Glomerular endothelial cell (primary cell): ENCODE measurements around the gene TOR4A. TPM values are rescaled to one million over a fixed set of nuclear protein-coding genes. Genes with fewer than 3 reads are reported as not detected.

ENCODE experiments used
- DNase-seq: peaks from one replicate; pipeline ENCODE4 v3.0.0-alpha.2; 2011; ENCODE audit warnings: low read depth, low spot score; ENCODE audit errors: extremely low read depth
- total RNA-seq: library from RNA; depleted of rRNA; stranded (reverse); fragments of >200 nt; gene quantifications from 2 replicates; pipeline ENCODE4 v1.2.3, GENCODE V29; 2015

Gene TOR4A
- total RNA-seq, 1 donor from 2014 or later: 81.4 TPM

DNA sequence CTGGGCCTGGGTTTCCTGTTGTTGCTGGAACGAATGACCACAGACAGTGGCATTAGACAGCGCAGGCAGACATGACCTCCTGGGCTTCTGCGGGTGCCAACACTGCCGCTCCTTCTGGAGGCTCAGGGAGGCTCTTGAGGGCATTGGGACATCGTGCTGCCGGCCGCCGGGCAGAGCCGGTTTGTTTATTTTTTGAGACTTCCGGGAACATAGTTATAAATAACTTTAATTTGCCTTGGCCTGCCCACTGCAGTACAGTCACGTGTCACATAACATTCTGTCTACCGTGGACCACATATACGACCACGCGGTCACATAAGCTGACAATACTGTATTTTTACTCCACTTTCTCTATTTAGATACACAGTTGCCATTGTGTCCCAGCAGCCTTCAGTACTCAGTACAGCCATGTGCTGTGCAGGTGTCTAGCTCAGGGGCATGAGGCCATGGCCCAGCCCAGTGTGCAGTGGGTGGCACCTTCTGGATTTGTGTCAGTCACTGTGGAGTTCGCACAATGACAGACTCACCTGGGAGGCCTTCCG is 8.2 kb upstream of the TOR4A start:
- no peak for DNase-seq

DNA sequence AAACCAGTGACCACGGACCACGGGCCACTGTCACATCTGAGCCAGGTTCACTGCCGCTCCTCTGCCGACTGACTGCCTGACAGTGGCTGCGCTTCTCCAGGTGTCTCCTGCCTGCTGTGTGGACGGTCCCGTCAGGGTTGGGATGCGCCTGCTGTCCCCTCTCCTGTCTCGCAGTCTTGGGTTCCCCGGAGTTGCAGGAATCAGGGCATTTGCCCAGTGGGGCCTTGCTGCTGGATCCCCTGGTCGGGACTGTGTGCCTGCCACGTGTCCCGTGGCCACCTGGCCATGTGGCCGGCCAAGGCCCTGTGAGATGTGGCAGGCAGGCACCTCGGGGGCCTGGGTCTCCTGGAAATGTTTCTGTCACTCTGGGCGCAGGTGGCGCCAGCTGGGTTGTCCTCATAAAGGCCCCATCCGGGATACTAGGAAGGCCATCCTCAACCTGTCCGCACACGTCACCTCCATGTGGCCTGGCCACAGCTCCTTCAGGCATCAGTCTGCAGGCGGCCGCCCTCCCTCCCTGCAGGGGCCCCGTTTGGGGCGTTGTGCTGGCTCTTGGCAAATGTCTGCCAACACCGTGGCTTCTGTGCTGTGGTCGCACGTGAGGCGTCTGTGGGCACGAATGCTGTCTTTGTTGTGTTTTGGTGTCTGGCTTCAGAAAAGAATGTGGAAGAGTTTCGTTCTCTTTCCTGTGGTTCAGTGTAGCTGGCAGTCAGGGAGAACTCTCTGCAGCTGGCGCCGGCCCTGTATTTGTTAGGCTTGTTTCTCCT is 6.4 kb upstream of the TOR4A start:
- no peak for DNase-seq

DNA sequence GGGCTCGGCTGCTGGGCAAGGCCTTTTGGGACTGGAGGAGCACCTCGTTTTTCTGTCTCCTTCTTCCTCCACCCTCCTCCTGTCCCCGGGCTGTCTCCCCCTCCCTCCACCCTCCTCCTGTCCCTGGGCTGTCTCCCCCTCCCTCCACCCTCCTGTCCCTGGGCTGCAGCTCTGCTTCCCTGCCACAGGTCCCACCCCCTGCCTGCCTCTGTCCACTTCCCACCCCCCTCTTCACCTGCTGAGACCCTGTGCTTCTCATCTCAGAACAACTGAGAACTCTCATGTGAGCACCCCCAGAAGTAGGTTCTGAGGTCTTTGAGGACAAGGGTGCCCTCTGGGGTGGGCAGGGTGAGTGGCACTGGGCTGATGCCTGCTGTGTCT is 5.8 kb upstream of the TOR4A start:
- no peak for DNase-seq

DNA sequence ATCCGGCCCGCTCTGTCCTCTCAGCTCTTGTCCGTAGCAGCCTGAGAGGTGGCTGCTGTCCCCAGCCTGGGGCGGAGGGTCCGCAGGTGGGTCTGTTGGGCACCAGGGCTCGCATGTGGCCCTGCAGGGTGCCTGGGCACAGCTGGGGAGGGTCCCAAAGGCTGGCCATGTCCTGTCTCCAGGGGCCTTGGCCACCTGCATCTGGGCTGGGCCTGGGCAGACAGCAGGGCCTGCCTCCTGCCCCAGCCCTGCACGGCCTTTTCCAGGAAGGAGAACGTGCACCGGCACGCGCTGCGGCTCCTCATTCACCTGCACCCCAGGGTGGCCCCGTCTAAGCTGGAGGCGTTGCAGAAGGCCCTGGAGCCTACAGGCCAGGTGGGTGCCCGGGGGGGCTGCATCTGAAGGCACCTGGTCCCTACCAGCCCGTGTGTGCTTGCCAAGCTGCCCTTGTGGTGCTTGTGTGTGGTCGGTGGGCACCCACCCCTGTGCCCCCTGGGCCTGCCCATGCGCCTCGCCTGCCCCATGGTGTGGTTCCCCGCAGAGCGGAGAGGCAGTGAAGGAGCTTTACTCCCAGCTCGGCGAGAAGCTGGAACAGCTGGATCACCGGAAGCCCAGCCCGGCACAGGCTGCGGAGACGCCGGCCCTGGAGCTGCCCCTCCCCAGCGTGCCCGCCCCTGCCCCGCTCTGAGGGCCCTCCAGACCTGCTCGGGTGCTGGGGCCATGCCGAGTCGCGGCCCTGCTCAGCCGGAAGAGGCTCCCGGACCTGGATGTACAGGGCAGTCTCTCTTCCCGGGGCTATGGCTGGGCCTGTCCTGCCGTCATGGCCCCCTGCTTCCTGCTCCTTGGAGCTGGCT is 5.1 kb upstream of the TOR4A start:
- DNase-seq: no peak

DNA sequence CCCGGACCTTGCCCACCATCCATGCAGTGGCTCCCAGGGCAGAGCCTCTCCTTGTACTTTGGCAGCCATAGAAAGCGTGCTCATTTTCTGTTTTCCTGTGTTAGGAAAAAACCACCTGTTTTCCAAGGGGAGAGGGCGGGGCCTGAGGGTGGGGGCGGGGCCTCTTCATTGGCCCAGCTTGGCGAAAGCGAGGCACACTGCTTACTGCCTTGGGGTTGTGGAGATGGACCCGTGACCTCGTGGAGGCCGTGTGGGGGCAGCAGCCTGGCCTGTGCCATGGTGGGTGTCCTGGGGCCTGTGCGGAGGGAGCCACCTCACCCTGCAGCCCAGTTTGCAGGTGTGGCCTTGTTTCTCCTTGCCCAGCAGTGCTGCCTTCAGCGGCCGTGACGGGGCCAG is 4.4 kb upstream of the TOR4A start:
- DNase-seq: no peak

DNA sequence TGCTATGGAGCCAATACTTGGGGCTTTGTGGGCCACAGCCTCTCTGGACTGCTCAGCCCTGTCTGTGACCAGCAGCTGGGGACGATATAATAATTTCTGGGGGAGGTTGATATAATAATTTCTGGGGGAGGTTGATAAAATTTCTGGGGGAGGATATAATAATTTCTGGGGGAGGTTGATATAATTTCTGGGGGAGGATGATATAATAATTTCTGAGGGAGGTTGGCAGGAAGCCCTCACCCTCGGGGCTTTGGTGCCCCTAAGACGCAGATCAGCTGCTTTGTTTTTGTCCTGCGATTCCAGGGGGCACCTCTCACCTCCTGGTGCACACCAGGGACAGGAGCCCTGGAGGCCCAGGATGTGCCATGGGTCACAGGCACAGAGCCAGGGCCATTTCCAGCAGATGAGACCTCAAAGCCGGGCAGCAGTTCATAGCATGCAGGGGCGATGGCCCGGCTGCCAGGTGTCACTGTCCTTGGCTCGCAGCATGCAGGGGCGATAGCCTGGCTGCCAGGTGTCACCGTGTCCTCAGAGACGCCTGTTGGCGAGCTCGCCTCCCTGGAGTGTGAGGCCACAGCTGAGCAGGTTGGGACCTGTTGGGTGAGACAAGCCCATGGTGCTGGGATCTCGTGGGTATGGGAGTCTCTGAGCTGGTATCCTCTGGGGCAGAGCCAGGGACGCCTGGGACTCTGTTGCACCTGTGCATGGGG is 3.8 kb upstream of the TOR4A start:
- DNase-seq: no peak

DNA sequence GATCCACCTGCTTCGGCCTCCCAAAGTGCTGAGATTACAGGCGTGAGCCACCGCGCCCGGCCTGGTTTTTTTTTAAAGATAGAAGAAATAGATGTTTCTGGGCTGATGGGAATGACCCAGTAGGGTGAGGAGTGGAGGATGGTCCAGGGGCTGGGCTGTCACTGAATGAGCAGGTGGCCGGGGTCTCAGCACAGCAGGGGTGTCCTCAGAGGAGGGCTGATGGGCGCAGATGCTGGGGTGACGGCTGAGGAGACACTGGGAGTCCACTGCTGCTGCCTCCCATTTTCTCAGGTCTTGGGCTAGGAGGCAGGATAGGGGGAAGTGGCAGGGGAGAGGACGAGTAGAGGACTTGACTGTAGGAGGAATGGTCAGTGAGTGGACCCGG is 2.3 kb upstream of the TOR4A start:
- no peak for DNase-seq

DNA sequence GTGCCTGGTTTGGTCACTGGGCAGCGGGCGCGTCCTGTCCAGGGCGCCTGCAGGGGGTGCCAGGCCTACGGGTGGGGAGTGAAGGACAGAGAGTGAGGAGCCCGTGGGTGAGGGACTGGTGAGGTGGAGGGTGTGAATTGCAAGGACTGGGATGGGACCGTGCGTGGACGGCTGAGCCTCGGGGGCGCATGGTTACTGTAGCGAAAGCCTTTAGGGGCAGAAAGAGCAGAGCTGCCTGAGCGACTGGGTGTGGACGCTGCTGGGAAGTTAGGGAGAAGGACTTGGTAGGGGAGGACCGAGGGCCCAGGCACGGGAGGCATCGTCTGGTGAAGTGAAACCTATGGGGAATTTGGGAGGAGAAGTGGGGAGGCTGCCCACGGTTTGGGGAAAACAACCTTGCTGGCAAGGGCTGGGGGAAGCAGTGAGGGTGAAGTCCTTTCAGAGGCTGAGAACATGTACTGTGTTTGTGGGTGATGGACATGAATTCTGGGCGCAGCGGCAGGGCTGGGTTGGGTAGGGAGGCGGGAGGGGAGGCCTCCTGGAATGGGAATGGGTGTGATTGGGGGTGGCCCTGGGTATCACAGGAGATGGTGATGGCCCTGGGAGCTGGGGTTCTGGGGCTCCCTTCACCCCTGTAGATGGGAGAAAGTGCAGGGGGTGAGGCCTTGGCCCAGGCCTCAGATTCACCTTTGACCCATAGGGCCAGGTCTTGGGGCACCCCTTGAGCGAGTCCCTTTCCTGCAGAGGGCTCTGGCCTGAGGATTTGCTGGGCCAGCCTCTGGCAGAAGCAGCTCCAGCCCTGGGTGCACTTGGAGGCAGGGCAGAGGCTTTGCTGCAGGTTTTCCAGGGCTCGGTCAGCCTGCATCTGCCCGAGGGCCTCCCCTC is 1.7 kb upstream of the TOR4A start:
- no peak for DNase-seq

DNA sequence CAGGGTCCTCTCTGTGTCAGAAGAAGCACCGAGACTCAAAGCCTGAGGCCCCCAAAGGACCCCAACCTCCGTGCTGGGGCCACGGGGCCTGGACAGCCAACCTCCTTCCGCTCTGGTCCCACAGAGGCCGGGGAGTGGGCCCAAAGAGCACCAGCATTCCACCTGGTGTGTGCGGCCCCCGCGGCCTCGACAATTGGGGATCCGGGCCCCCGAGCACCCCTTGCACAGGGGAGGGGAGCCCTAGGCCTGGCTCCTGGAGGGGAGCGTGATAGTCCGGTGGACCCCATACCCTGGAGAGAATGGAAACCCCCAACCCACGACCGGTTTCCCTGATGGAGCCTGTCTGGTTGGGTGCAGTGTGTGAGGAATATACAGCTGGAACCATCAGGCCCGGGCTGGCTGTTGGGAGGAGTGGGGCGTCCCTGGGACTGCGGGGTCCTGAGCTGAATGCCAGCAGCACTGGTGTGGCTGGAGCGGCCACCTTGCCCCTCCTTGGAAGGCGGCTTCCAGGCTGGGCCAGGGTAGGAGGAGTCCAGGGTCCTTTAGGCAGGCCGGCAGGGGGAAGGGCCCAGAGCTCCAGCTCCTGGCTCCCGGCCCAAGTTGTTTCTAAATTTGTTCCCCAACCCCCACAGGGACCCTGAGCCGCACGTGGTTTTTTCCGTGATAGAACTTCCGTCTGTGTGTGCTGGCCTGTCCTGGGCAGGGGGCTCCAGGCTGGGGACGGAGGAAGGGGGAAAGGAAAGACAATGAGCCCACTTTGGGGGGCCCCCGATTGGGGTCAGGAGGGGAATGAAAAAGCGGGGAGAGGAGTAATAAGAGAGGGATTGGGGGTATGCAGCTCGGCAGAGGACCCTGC is 825 bp upstream of the TOR4A start:
- no peak for DNase-seq

DNA sequence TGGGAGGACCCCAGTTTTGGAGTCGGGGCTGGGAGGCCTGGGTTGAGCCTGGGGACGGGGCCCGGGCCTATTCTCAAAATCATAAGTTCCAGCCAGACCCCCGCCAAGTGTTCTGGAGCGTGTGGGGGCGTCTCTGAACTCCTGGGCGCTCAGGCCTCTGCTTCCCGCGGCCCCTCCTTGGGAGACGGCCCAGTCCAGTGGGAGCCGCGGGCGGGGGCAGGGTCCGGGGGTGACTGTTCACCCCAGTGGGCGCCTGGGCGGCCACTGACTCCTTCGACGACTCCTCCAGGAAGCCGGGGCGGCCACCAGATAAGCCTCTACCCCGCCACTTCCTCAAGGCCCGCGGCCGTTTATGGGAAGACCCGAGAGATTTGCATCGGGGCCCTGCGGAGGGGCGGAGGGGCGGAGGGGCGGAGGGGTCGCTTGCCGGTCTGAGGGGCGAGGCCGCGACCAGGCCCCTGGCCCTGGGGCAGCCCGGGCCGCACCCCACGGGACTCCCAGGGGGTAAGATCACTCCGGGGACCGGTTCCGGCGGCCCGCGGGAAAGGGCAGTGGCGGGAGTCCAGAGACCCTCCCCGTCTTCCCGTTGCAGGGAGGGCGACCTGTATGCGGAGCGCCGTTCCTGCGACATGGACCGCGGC is 655 bp downstream of the TOR4A start:
- no peak for DNase-seq

DNA sequence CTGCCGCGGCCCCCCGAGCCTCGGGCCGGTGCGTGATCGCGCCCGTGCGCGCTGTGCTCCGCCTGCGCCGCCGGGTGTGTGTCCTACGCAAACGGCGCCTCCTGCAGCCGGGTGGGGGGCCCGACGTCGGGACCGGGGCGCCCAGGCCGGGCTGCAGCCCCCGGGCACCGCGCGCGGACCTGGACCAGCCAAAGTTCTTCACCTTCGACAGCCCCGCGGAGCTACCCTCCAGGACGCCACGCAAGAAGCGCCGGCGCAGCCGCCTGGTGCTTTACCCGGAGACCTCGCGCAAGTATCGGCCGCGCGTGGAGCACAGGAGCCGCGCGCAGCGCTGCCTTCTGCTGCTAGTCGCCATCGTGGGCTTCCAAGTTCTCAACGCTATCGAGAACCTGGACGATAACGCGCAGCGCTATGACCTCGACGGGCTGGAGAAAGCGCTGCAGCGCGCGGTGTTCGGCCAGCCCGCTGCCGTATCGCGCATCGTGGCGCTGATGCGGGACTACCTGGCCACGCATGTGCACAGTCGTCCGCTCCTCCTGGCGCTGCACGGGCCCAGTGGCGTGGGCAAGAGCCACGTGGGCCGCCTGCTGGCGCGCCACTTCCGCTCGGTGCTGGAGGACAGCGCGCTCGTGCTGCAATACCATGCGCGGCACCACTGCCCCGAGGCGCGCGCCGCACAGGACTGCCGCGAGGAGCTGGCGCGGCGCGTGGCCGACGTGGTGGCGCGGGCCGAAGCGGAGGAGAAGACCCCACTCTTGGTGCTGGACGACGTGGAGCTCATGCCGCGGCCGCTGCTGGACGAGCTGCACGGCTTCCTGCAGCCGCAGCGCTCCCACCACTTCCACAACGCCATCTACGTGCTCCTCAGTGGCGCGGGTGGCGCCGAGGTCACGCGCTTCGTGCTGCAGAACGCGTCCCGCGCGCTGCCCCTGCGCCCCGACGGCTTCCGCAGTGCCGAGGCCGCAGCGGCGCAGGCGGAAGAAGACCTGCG is 1.5 kb downstream of the TOR4A start:
- DNase-seq: no peak

DNA sequence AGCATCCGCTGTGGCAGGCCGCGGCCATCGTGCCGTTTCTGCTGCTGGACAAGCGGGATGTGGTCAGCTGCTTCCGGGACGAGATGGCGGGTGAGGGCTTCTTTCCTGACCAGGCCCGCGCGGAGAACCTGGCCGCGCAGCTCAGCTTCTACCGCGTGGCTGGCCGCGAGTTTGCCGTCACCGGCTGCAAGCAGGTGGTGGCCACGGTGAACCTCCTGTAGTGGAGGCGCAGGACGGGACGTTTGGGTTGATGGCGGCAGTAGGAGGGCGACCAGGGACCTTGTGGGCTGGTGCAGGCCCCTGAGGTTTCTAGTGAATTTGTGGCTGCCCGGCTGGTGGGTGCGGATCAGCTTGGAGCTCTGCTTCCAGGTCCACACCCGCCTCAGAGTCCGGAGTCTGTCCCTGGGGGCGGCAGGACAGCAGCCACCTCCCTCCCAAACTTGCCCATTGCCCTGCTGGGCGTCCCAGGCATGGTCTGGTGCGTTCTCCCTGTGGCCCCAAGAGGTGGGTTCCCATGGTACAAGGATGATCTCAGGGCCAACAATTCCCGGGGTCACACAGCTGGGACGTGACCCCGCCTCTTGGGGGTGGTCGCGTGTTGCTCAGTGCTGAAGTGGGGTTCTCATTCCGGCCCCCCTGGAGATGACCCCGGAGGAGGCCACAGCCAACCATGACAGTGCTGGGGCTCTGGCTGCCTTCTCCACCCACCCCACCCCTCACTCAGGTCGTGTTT is 2.4 kb downstream of the TOR4A start:
- DNase-seq: no peak

DNA sequence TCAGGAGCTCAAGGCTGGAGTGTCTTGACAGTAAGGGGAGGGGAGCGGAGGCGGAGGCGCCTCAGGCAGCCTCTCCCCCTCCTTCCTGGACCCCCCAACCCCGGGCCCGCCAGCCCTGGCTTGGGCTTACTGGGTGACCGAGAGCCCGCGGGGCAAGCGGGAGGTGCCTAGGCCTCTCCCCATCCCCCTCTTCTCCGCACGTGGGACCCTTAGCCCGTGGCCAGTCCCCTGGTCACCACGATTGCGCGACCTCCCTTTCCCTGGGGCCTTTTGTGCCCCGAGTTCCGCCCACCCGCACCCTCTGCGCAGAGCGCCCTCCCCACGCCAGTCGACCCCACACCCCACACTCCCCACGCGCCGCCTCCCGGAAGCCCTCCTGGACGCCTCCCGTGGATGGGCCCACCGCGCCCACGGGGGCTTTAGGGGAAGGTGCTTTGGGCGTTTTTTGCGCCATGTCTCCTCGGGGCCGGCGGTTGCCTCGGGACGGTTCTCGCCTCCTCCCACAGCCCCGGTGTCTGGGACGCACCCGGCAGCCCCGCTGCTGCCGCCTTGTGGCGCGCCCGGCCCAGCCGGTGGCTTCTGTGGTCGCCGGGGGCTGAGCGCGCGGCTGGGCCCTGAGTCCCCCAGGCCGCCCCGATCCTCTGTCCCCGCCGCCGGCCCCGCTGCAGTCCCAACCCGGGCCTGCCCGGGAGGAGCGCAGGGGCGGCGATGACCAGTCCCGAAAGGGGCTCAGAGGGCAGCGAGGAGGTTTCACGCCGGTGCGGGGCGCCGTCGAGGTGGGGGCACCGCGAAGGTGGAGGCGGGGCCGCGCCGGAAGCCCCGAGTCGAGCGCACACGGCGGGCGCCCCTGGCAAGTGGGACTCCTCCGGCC is 3.2 kb downstream of the TOR4A start:
- no peak for DNase-seq

DNA sequence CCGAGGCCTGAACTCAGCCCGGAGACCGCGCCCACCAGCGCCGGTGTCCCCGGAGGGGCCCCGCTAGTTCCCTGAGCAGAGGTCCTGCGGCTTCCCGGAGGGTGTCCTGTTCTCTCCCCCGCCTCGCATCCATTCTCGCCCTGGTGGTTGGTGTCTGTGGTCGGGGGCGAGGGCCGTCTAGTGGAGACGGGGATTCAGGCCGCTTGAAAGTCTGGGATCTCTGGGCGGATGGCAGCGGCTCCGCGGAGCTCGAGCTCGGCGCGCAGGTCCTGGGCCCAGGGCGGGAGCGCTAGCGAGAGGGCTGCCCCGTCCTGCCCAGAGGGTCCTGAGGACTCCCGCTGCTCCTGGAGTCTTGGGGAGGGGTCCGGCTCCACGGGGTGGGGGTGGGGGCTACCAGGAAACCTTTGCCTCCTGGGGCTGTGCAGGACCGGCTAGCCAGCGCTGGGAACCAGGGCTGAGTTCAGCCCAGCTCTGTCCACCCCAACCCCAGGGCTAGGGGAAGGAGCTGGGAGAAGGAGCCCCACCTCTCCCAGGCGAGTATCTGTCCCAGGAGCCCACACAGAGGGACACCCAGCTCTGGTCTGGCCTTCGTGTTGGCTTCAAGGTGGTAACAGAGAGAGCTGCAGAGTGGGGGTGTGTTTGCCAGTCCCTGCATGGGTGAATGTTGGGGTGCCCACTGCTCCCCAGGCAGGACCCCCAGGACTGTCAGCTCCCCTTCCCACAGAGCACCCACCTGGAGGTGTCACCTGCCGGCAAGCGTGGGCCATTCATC is 4.0 kb downstream of the TOR4A start:
- no peak for DNase-seq

DNA sequence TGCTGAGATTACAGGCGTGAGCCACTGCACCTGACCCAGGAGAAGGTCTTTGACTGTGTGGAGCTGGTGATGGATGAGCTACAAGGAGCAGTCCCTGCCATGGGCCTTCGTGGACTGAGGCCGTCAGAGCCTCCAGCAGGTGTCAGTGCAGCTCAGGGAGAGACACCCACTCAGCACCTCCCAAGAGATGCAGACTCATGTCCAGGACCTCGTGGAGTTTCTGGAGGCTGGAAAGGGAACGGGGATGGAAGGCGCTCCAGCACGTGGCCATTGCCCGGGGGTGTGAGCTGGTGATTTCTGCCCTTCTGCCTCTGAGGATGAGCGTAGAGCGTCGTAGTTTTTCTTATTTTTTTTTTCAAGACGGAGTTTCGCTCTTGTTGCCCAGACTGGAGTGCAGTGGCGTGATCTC is 9.5 kb downstream of the TOR4A start:
- DNase-seq: no peak
